ENCODE measurements around the gene TPD52L2.
"Not testable (repeated sequence)": the region's sequence is repeated elsewhere in the genome, so short reads cannot be mapped to it uniquely, and the experiment has no call there.

Gene TPD52L2

GRCh38 chr20:63897978-63898561 is 33.0 kb downstream of the TPD52L2 start:
- no peak for DNase-seq

GRCh38 chr20:63898882-63899558 is 34.0 kb downstream of the TPD52L2 start:
- no peak for DNase-seq

GRCh38 chr20:63900413-63900812 is 35.3 kb downstream of the TPD52L2 start:
- no peak for DNase-seq

- no peak for DNase-seq
These were observed 38.9 kb downstream of the TPD52L2 start for GRCh38 chr20:63903796-63904561.

GRCh38 chr20:63908008-63908682 is 43.1 kb downstream of the TPD52L2 start:
- no peak for DNase-seq

GRCh38 chr20:63911176-63911575 is 46.1 kb downstream of the TPD52L2 start:
- DNase-seq = no peak

- DNase-seq = no peak
These were observed 48.7 kb downstream of the TPD52L2 start for GRCh38 chr20:63913768-63914167.

GRCh38 chr20:63915471-63915870 is 50.4 kb downstream of the TPD52L2 start:
- no peak for DNase-seq

GRCh38 chr20:63916371-63916939 is 51.4 kb downstream of the TPD52L2 start:
- not testable (repeated sequence) for DNase-seq

GRCh38 chr20:63917811-63918210 is 52.7 kb downstream of the TPD52L2 start:
- no peak for DNase-seq

GRCh38 chr20:63919130-63919529 is 54.1 kb downstream of the TPD52L2 start:
- no peak for DNase-seq

- no peak for DNase-seq
These were observed 55.2 kb downstream of the TPD52L2 start for GRCh38 chr20:63920226-63920625.

GRCh38 chr20:63923651-63924050 is 58.6 kb downstream of the TPD52L2 start:
- no peak for DNase-seq

GRCh38 chr20:63924241-63924640 is 59.2 kb downstream of the TPD52L2 start:
- no peak for DNase-seq

- DNase-seq = no peak
These were observed 61.2 kb downstream of the TPD52L2 start for GRCh38 chr20:63926298-63926697.

- no peak for DNase-seq
These were observed 64.0 kb downstream of the TPD52L2 start for GRCh38 chr20:63929071-63929470.

GRCh38 chr20:63929473-63929883 is 64.4 kb downstream of the TPD52L2 start:
- DNase-seq = not testable (repeated sequence)

GRCh38 chr20:63930971-63931553 is 66.0 kb downstream of the TPD52L2 start:
- no peak for DNase-seq

GRCh38 chr20:63931735-63932134 is 66.7 kb downstream of the TPD52L2 start:
- DNase-seq = no peak

- no peak for DNase-seq
These were observed 67.6 kb downstream of the TPD52L2 start for GRCh38 chr20:63932606-63933160.

- DNase-seq = no peak
These were observed 68.6 kb downstream of the TPD52L2 start for GRCh38 chr20:63933646-63934045.
